ENCODE measurements around the gene EIF4A2. TPM values are rescaled to one million over a fixed set of nuclear protein-coding genes. Genes with fewer than 3 reads are reported as not detected.
"Not testable (repeated sequence)": the region's sequence is repeated elsewhere in the genome, so short reads cannot be mapped to it uniquely, and the experiment has no call there.

EIF4A2 gene
- polyA plus RNA-seq, 3 donors, result 718 to 864 (median 851) TPM

- DNase-seq, result peak; percentile 81
Measured at GRCh38 chr3:186806089-186807055, 23.0 kb downstream of the EIF4A2 start, which contains the start of gene RFC4. RFC4 (minus strand) TSS chr3:186806482; CDS start chr3:186804713, 1,769 bp downstream.

DNA sequence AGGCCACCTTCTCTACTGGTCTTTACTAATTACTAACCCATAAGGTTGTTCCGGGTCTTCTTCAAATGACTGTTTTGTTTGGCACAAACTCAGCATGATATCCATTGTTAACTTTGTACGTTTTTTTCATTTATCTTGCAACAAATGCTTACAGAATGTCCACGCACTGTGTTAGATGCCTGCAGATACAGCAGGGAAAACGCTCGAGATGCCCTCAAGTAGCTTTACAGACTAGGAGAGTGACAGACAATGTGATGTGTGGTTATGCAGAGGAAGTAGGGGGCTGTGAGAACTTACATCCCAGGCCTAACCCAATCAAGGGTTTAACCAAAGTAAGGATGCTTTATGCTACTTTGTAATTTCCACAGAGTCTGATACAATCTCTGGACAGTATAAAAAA is 23.9 kb downstream of the EIF4A2 start:
- DNase-seq, result no peak

- DNase-seq, result no peak
Measured at GRCh38 chr3:186810336-186810996, 27.1 kb downstream of the EIF4A2 start.

DNA sequence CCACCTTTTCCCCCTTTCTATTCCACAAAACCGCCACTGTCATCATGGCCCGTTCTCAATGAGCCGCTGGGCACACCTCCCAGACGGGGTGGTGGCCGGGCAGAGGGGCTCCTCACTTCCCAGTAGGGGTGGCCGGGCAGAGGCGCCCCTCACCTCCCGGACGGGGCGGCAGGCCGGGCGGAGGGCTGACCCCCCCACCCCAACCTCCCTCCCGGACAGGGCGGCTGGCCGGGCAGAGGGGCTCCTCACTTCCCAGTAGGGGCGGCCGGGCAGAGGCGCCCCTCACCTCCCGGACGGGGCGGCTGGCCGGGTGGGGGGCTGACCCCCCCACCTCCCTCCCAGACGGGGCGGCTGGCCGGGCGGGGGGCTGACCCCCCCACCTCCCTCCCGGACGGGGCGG is 27.9 kb downstream of the EIF4A2 start:
- not testable (repeated sequence) for DNase-seq

DNA sequence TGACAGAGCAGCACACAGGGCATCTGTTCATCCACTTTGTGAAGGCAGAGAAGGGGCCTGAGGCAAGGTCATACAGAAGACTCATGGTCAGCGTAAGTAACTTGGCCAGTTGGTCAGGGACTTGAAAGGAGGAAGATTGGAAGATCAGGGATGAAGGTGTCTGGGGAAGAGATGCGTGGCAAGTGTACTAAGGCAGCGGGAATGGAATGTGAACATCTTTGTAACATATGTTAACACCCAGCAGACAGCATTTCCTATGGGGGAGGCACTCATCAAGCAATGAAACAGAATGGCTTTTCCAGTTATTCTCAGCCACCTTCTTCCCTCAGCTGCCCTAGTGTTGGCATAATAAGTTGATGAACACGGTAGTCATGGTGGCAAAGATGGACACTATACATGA is 30.7 kb downstream of the EIF4A2 start:
- DNase-seq, result no peak

DNA sequence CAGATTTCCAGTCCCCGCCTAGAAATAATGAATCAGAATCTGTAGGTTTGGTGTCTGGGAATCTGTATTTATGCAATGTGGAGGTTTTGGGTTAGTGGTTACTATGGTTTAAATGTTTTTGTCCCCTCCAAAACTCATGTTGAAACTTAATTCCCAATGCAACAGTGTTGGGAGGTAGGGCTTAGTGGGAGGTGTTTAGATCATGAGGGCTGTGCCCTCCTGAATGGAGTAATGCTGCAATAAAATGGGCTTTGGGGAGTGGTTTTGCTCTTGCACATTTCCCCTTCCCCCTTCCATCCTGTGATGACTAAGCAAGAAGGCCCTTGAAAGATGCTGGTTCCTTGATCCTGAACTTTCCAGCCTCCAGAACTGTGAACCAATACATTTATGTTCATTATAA is 32.1 kb downstream of the EIF4A2 start:
- DNase-seq, result no peak

GRCh38 chr3:186818516-186818915 is 35.1 kb downstream of the EIF4A2 start:
- no peak for DNase-seq

- no peak for DNase-seq
Measured at GRCh38 chr3:186818956-186819355, 35.6 kb downstream of the EIF4A2 start.

- DNase-seq, result no peak
Measured at GRCh38 chr3:186821429-186822387, 38.3 kb downstream of the EIF4A2 start.

DNA sequence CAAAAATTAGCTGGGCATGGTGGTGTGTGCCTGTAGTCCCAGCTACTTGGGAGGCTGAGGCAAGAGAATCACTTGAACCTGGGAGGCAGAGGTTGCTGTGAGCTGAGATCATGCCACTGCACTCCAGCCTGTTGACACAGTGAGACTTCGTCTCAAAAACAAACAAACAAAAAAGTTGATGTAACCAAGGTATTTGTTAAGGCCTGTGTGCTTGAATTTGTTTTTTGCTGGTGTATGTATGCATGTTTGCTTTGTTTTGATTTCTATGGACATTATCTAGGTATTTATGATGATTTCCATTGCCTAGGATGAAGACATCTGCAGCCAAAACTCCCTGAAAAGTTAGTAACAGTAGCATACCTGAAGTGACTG is 39.0 kb downstream of the EIF4A2 start:
- not testable (repeated sequence) for DNase-seq

- DNase-seq, result no peak
Measured at GRCh38 chr3:186823386-186823785, 40.0 kb downstream of the EIF4A2 start.

DNA sequence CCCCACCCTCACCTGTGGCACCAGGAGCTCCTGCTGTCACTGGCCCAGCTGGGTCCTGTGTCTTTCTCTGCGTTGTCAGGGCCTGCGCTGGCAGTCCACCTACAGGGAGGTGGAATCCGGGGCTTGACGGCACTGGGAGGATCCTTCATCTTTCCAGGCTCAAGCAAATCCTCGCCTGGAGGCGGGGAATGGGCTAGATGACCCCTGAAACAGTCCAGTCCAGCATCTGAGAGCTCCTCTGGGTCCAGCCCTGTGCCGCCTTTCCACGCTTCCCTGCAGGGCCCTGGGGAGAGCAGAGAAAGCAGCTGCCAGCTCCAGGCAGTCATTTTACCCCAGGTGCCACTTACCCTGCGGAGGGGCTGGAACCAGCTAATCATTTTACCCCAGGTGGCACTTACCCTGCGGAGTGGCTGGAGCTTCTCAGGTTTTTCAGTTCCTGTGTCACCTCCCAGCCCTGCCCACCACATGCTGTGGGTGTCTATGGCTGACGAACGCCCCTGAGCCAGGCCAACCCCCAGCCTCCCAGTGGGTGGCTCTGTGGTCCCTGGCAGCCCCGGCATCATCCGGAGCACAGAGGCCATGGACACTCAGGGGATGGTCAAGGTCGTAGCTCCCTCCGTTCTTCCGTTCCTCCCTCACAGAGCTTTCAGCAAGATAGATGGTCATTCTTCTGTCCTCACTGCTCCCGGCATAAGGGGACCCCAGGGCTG is 41.2 kb downstream of the EIF4A2 start:
- no peak for DNase-seq

DNA sequence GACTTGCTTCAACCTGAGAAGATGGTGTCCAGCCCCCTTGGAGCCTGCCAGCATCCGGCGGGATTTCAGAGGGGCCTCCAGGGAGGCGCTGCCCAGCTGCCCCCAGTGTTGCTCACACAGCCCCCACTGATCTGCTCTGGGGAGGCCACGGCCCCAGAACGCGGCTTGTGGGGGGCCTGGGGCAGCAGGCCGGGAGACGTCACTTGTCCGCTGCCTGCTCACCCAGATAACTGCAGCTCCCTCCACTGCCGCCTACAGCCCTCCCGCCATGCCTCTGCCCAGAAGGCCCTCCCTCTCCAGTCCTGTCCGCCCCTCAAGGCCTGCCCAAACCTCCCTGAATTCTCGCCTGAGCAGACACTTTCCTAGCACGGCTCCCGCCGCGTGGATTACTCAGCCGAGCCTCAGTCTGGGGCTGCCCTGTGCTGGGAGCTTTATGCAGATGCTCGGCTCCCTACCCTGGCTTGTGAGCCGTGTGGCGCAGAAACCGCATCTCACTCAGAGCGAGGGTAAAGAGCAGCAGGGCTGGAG is 42.0 kb downstream of the EIF4A2 start:
- DNase-seq, result no peak

- no peak for DNase-seq
Measured at GRCh38 chr3:186825872-186826409, 42.6 kb downstream of the EIF4A2 start.

DNA sequence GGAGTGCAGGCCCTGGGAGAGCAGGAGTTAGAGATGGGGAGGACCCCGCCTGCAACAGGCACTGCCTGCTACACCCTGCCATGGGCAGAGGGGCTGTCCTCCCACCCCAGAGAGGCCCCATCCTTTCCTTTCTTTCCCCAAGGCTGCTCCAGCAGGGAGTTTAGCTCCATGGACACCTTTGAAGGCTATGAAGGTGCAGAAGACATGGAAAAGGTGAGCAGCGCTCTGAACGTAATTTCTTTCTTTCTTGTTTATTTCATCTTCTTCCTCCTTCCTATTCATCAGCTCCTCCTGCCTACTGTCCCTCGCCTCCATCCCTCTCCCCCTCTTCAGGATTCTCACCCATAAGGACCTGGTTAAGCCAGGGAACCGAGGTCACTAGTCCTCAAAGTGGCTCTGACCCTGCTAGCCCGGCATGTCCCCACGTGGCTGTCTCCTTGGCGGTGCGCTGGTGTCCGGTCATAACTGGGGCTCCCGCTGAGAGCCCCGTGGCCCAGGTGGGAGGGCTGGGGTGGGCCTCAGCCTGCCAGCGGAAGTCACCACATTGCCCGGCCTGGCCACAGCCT is 43.1 kb downstream of the EIF4A2 start:
- no peak for DNase-seq

GRCh38 chr3:186826976-186827857 is 43.8 kb downstream of the EIF4A2 start:
- peak; percentile 86 for DNase-seq

DNA sequence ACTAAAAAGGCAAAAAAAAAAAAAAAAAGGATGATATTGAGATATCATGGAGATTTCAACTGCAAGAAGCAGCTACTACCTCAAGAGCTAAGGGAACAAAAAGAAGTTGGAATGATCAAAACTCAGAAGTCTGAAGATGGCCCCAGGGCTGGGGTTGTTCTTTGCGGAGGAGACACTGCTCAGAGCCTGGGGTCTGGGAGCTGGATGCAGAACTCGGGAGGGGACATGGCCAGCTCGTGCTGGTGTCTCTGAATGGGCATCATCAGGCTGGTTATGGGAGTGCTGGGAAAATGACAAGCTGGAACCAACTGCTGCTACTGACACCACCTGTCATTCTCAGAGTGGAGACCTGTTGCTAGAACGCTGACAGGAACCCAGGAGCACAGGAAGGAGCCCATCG is 45.0 kb downstream of the EIF4A2 start:
- no peak for DNase-seq

- DNase-seq, result no peak
Measured at GRCh38 chr3:186831798-186832197, 48.4 kb downstream of the EIF4A2 start.

DNA sequence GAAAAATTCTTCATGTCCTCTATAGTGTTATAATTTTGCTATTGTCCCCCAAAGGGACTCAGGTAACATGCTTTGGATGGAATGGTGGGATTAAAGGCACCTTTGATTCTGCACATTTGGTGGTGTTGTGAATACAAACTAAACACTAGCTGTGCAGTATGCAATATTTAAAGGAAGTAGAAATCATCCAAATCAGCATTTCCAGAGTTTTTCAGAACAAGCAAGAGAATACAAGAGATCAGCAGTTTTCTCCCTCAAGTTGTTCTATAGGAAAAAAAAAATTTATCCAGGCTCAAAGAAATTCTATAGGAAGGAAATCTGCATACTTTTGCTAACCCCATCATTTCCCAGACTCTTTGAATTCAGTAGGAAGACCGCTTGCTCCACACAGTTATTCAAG is 48.9 kb downstream of the EIF4A2 start:
- DNase-seq, result no peak
